HPDE6-E6E7 (cell line): ENCODE data around the gene KRT79.
"Not testable (repeated sequence)": the region's sequence is repeated elsewhere in the genome, so short reads cannot be mapped to it uniquely, and the experiment has no call there.

Experiments used
- DNase-seq: peaks from one replicate; pipeline ENCODE4 v3.0.0; 2011; ENCODE audit warnings: missing footprints; ENCODE audit errors: extremely low spot score

The KRT79 gene

DNA sequence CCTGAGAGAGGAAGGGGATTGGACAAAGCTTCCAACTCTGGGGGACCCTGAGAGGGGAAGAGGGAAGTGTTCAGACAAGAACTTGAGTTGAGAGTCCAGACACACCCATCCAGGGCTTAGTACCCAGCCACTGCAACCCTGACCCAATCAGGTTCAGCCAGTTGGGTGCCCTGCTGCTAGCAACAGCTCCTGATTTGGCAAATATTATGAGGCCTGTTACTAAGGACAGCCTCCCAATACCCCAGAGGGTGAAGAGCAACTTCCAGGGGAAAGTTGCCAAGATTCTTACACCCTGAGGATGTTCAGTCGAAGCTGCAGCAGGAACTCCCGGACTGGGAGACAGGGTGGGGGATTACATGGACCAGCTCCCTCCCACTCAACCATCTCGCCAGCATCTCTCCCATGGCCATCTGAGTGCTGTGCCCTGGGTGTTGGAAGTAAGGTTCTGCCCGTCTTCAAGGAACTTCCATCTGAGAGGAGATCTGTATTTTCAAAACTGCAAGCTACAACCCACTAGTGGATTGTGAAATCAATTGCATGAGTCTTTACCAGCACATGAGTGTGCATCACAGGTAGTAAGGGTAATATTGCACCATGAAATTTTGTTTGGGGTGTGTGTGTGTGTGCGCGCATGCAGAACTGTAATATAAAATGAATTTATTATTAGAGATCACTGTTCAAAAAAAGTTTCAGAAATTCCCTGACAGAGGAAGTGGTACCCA is 26.2 kb upstream of the KRT79 start:
- DNase-seq: peak; percentile 88

DNA sequence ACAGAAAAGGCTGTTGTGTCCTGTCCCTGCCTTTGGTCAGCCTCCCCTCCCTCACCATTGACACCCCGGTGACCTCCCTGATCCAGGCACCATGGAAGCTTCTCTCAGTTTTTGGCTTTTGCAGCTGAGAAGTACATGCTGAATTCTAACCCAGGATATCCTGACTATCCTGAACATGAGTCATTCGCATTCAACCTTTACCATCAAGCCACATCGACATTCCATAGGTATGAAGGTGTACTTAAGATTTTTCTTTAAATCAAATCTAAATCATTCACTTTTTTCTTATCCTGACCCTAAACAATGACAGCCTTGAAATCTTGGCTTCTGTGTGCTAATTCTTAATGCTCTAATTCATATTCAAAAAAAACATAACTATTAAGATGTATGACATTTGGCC is 23.4 kb upstream of the KRT79 start:
- DNase-seq: no peak

DNA sequence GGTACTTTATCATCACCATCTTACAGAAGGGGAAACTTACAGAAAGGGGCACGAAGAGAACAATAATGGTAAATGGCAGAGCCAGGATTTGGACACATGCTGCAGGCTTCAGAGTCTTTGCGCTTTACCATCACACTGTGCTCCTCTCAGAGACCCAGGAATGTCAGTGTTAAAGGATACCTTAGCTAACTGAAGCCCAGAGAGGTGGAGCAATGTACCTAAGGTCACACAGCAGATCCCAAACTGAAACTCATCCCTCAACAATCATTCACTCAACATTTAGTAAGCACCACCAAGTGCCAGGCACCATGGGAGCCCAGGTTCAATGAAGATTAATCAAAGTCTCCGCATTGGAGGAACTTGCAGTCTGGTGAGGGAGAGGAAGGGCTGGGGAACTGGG is 22.7 kb upstream of the KRT79 start:
- DNase-seq: no peak

DNA sequence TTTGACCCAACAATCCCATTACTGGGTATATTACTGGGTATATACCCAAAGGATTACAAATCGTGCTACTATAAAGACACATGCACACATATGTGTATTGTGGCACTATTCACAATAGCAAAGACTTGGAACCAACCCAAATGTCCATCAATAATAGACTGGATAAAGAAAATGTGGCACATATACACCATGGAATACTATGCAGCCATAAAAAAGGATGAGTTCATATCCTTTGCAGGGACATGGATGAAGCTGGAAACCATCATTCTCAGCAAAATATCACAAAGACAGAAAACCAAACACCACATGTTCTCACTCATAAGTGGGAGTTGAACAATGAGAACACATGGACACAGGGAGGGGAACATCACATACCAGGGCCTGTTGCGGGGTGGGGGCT is 22.0 kb upstream of the KRT79 start:
- DNase-seq: not testable (repeated sequence)

DNA sequence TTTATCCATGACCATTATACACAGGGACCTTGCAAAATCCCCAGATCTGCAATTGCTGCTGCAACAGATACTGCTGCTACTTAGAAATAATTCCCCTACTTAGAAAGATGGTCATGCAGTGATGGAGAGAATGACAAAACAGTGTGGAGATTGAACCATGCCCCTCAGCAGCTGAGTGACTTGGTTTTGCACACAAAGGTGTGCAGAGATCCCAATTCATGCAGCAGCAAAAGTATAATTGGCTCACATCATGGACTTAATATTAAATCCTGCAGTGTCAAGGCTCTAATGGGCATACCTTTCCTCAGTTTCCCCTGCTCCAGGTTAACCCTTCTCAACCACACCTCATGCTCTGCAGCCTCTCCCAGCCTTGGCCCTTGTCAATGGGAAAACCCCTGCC is 17.7 kb upstream of the KRT79 start:
- DNase-seq: no peak

DNA sequence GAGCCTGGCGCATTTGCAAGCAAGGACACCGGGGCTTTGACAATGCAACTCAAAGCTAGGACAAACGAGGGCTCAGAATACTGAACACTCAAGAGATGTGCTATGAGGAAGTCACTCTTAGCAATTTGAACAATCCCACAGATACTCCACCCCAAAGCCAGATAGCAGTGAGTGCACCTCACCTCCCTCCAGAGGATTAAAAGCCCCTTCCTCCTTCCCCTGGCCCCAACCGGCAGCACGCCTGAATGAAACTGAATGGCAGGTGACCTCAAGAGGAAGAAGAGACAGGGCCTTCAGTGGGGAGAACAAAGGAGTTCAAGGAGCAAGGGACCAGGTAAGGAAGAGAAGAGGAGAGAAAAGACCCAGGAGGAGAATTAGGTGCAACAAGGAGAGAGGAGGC is 16.6 kb upstream of the KRT79 start:
- no peak for DNase-seq

DNA sequence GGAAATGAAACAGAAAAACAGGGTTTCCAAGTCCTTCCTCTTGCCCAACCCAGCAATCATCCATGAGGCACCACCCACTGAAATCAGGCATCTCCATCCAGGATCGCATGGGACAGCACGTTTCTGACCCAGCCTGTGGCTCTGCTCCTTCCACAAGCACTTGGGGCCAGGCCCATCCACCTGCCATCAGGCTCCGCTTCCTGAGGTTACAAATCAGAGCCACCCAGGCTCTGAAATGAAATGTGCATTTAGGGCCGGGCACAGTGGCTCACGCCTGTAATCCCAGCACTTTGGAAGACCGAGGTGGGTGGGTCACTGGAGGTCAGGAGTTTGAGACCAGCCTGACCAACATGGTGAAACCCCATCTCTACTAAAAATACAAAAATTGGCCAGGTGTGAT is 15.4 kb upstream of the KRT79 start:
- DNase-seq: no peak

DNA sequence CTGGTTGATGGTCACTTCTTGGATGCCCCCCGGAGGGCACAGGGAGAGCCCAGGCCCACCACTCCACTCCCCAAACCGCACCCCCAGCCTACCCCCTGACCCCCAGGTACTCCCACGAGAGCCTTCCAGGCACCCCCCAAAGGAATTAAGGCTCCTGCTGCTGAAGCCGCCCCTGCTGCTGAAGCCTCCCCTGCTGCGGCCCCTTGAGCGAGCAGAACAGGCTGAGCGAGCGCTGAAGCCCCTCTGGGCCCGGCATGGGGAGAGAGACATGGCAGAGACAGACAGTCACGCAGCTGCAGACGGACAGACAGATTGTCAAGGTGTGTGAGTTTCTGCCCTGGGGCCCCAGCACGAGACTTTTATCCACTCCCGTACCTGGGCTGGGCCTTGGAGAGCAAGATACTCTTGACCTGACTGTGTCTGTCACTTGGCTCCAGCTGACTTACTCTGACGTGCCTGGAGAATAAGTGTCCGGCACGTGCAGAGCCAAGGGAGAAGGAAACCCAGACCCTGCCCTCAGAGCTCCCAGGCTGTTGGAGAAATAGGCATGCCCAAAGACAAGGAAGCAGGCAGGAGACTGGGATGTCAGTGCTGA is 14.6 kb upstream of the KRT79 start, which contains the start of gene KRT78:
Gene KRT78, minus strand, starts transcription at position 334 of the 595 bp plus-strand sequence. Its CDS starts 64 bp downstream, at position 270.
- DNase-seq: no peak

DNA sequence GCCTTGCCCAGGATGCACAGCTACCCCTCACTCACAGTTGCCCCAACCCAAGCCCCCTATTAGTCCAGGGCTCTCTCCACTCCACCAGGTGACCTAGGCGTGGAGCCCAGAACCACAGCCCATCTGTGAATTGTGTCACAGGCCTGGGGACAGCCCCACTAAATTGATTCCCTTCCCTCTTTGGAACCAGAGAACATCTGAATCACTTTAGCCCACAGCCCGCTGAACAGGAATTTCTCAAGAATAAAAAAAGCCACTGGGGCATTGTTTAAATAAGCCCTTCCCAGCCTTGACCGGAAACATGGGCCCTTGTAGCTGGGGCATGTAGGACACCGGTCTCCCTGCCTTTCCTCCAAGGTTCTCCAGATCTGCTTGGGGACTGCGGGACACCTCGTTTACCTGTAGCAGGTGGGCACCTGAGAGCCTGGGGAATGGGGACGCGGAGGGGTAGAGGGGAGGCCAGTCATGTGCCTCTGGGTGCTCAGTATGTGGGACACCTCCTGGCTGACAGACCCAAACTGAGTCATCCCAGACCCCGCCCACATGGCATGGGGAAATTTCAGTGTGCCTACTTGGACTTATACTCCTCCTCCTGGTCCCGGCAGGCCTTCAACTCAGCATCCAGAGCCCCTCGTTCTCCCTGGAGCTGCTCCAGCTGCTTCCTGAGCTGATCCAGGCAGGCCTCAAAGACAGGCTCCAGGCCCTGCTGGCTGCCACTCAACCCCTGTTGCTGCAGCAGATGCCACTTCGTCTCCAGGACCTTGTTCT is 13.4 kb upstream of the KRT79 start:
- DNase-seq: peak; percentile 49

DNA sequence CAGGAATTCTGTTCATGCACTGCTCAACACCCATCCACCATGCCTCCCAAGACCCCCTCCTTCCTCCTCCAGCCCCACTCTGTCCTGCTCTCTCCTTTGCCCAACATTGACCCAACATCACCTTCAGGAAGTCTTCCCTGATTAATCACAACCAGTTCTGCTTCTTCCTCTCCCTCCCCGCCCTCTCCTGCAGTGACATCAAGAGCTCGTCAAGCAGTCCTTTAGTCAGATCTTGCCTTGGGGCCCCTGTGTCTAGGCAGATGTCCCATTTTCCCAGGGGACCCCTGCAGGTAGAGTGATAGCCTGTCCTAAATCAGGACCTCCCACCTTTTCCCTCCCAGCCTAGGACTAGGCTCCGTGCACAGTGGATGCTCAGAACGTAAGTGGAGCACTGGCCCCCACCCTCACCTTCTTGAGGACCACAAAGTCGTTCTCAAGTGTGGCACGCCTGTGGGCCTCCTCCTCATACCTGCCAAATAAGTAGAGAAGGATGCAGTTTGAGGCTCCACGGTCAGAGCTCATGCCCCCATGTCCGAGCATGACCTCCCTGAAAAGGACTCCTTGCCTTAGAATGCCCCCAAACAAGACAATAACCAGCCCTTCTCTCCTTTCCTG is 12.4 kb upstream of the KRT79 start:
- no peak for DNase-seq

DNA sequence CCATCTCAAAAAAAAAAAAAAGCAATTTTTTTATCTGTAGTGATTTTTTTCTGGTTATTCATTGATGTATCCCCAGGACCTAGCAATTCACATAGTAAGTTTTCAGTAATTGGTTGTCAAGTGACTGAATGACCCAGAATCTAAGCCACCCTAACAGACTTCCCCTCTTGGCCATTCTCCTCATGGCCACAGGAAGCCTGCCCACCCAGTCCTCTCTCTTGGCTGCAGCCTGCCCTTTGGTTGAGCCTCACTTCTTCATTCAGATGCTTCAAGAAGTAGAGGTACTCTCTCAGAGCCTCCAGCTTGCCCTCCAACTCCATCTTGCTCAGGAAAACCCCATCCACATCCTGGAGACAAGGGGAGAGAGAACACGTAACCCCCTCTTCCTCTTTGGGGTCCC is 11.8 kb upstream of the KRT79 start:
- DNase-seq: no peak

DNA sequence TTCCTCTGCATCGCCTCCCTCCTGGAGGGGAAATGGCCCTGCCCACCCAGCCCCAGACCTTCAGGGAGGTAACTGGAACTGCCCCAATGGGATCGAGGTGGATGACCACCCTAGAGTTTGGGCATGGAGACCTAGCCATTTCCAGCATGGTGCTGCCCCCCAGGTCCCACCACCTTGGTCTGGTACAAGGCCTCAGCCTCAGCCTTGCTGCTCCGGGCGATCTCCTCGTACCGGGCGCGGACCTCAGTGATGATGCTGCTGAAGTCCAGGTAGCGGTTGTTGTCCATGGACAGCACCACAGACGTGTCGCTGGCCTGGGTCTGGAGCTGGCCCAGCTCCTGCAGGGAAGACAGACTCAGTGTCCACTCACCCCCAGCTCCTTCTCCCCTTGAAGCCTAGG is 10.3 kb upstream of the KRT79 start:
- DNase-seq: no peak

DNA sequence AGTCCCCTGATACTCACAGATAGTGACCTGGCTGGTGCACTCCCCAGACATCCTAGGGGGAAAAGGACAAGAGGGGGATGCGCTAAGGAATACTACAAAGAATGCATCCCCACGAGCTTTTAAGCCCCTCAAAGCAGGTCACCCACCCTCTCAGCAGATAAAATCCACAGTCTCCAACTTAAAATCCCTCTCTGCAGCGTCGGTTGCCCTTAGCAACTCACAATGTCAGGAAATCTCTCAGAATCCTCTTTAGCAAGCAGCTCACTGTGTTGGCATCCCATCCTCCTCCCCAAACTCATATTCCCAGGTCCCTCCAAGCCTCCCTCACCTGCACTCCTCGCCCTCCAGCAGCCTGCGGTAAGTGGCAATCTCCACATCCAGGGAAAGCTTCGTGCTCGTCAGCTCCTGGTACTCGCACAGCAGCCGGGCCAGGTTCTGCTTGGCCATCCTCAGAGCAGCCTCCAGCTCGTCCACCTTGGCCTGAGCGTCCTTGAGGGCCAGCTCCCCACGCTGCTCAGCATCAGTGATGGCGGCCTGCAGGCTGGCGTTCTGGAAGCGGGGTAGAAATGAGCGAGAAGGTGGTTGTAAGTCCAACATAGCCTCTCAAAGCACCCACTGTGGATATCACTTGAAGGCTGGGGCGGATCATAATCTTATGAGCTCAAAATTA is 5.5 kb upstream of the KRT79 start:
- DNase-seq: no peak

DNA sequence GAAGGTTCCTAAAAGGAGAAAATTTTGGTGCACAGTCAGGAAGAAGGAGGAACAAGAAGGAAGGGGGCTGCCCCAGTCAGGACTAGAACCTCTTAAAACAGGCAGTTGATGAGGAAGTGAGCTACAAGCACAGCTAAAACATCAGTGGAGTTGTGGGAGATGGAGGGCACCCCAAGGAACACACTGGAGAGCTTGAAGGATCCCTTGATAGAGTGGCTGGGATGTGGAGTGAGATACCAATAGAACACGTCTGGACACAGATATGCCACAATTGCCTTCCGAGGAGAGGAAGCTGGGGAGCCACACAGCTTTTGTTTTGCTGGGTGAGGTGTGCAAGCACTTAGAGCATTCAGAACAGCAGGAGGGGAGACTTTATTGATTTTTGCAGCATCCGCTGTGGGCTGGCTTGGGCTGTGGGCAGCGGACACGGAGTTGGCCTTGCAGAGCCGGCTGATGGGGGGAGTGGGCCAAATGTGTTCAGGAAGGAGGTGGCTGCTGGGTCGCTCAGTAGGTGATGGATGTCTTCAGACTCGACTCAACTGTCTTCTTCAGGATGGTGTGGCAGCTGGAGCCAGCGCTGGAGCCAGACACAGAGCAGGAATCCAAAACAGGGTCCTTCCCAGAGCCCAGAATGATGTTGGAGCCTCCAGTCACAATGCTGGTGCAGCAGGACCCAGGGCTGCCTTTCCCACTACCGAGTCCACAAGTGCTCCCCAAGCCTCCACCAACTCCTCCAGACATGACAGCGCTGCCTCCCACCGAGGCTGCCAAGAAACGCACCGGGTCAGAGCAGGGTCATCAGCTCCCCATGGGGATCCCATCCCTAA is 4.7 kb upstream of the KRT79 start:
- DNase-seq: no peak

DNA sequence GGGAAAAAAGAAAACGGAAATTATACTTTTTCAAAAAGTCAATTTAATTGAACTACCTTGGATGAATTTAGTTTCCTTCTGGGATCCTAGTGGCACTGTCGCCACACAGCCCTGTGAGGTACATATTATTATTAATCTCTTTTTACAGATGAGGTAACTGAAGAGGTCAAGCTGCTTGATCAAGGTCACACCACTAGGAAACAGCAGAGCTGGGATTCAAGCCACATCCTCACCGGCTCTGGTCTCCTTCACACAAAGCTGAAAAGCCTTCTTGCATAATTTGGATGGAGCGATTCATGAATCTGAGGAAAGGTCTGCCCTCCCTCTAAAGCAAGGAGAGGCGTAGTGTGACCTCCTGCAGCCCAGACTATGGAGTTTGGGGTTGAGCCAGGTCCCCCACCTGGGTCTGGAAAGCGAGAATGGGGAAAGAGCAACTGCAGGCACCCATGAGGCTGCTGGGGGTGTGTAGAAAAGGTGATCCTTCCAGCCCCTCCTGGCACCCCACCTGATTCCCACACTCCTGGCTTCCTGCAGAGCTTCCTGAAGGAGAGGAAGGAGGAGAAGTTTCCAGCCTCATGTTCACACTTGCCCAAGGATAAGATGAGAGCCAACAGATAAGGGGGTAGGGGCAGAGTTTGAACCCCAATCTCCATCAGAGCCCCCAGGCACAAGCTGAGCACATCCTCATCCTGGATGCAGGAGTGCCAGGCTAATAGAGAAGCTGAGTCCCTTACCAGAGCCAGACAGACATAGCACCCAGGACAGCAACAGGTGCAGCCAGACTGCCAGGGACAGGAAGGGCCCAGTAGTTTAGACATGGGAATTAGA is 3.9 kb upstream of the KRT79 start:
- no peak for DNase-seq

DNA sequence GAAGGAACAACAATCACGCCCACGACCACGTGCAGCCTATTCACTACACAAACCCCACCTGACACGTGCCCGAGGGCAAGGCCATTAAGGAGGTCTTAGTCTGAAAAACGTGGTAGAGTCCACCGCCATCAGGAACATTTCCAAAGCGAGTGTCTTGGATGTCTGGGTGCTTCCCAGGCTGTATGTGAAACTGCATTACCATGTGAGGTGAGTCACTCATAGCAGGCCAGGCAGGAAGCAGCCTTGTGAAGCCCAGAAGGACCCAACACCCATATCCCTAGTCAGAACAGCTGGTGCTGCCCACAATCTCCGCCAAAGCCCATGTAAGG is 3.3 kb upstream of the KRT79 start:
- peak; percentile 88 for DNase-seq

DNA sequence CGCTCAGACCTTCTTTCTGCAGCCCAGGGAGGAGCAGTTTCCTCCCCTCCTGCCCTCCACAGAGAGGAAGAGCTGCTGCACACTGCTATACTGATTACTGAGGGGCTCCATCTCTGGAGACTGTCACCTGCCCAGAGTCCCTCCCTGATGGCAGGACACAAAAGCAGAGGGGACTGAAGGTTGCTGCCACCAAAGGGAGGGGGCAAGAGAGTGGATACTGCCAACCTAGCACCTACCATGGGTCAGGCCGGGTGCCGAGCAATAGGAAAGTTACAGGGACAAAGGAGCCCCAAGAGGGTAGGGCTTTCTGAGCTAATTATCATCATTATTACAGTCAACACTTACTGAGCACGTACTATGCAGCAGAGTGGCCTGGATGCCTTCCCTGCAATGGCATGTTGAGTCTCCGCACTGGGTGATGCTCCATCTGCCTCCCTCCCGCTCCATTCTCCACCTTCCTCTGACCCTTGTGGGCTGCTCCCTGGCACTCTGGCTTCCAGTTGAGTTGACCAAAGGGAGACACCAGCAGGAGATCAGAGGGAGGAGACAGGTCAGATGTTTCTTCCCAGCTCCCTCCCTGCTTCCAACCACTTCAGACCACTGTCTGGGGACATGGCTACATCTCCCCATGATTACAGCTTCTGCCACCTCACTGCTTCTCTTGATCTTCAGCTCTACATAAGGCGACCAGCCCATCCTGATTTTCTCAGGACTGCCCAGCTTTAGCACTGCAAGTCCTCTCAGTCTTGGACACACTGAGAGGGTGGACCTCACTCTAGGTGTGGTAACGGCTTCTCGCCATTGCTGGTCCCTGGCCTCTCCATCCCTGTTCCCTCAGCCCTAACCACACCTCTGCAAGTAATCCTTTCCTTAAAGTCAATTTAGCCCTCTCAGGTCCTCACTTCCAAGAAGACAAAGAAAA is 2.6 kb upstream of the KRT79 start:
- DNase-seq: no peak

DNA sequence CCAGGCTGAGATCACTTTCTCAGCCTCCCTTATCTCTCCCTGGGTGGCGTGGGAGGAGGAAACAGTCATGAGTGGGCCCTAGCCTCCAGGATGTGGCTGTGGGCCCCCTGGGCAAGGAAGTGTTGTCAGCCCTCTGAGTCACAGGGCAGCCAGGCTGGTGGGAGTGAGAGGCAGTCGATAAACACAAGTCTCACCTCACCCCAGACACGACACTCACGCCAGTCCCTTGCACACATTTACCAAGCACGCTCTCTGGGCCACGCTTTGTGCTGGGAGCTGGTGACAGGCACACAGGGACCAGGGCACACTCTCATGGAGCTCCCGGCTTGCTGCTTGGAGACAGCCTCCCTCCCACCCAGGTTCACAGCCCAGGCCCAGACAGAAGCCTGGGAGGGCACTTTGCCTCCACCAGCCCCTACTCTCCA is 1.9 kb upstream of the KRT79 start:
- DNase-seq: peak; percentile 32
